Breast epithelium (tissue), 3 donors: ENCODE measurements around the gene WWC2.

Experiments
- CTCF ChIP-seq, 3 donors: fragments of 450-650 bp; IDR thresholded peaks; one replicate each; pipeline ENCODE4 v1.5.1; 2016 to 2017; ENCODE audit warnings: antibody characterized with exemption in 3 of 3, mild to moderate bottlenecking in 3 of 3, moderate library complexity in 3 of 3
- POLR2A ChIP-seq: fragments of 450-650 bp; IDR thresholded peaks from one replicate; pipeline ENCODE4 v1.6.1; 2016; ENCODE audit warnings: antibody characterized with exemption, mild to moderate bottlenecking, moderate library complexity
- POLR2AphosphoS5 ChIP-seq, 3 donors: sonication (generic); formaldehyde crosslinking; IDR thresholded peaks; one replicate each; pipeline ENCODE4 v1.6.1; 2017; ENCODE audit warnings: antibody characterized with exemption in 3 of 3

DNA sequence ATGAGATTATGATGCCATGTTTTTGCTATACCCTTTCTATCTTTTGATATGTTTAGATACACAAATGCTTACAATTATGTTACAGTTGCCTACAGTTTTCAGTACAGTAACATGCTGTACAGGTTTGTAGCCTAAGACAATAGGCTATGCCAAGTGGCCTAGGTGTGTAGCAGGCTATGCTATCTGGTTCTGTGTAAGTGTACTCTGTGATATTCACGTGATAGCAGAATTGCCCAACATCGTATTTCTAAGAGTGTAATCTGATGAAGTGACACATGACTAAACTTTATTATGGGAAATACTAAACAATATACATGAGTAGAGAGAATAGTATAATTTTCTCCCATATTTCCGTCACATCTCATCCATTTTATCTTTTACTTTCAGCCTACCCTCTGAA is 124.0 kb downstream of the WWC2 start:
- no peak for TF ChIP-seq POLR2A
- TF ChIP-seq CTCF (IDR thresholded peaks at IDR 0.05): no peak
- TF ChIP-seq POLR2AphosphoS5 (IDR thresholded peaks at IDR 0.05): no peak
